ENCODE data around the gene LCA5. TPM values are rescaled to one million over a fixed set of nuclear protein-coding genes. Genes with fewer than 3 reads are reported as not detected.

The LCA5 gene
- polyA plus RNA-seq, 3 donors from 2014 or later, result not detected

GRCh38 chr6:79438030-79438429 is 99.2 kb downstream of the LCA5 start:
- Mint-ChIP-seq H3K9me3 (peaks cover 0 to 13% (median 2%) of the 10 kb centered on the region in 6 donors), H3K27ac (no peak overlapping the region), H3K4me1 (no peaks in the 10 kb centered on the region), H3K4me3 (no peak overlapping the region), H3K36me3 (peaks cover 0 to 3% (median 0%) of the 10 kb centered on the region in 3 donors), H3K27me3 (ENCODE audit: low read depth in 3 of 3) (peaks cover 0 to 3% (median 0%) of the 10 kb centered on the region in 3 donors)
- DNase-seq, result no peak

DNA sequence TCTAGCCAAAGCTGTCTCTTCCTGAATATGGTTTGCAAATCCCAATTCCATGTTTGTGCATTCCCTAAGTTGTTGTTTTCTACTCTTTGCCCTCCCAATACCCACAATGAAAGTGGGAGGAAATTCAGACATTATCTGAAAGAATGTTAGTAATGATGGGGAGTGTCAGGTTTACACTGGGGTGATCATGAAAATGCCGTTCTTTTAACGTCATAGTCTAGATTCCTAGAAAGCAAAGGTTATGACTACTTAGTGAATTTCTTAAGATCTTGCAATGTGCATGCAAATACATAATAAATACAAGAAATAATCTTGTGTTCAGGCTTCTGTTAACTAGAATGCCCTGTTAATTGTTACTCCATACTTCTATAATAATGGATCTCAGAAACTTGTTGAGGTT is 101.0 kb downstream of the LCA5 start:
- DNase-seq, result no peak
- H3K4me1 Mint-ChIP-seq, result no peaks in the 10 kb centered on the region
- H3K4me3 Mint-ChIP-seq, result no peak overlapping the region
- no peak overlapping the region for H3K27ac Mint-ChIP-seq
- no peaks in the 10 kb centered on the region for H3K27me3 Mint-ChIP-seq (ENCODE audit: low read depth in 3 of 3)
- peaks cover 0 to 7% (median 0%) of the 10 kb centered on the region in 6 donors for H3K9me3 Mint-ChIP-seq
- no peaks in the 10 kb centered on the region for H3K36me3 Mint-ChIP-seq

GRCh38 chr6:79435746-79436145 is 101.5 kb downstream of the LCA5 start:
- Mint-ChIP-seq H3K9me3 (peaks cover 0 to 2% (median 0%) of the 10 kb centered on the region in 6 donors), H3K27ac (no peak overlapping the region), H3K4me1 (no peaks in the 10 kb centered on the region), H3K4me3 (no peak overlapping the region), H3K27me3 (ENCODE audit: low read depth in 3 of 3) (no peaks in the 10 kb centered on the region), H3K36me3 (no peaks in the 10 kb centered on the region)
- DNase-seq, result no peak

Other genes with a start within 250 kb of the LCA5 start
- gene SH3BGRL2, start 93.9 kb upstream of the LCA5 start, polyA plus RNA-seq, result 1 to 10 TPM in 1 of 3 donors, under 1 TPM in 1, not detected in 1; 0.22 to 3.4 TPM